GM12873 (cell line): ENCODE measurements around the gene SWAP70.

Source experiments
- TF ChIP-seq, protein P1 (sequence below): IDR thresholded peaks from 2 replicates; pipeline ENCODE4 v1.5.1; 2012; ENCODE audit warnings: low read depth, mild to moderate bottlenecking, moderate library complexity, low read length, control low read depth; ENCODE audit not compliant: insufficient read depth; ENCODE audit errors: missing control alignments

Gene SWAP70

GRCh38 chr11:9783986-9784385 lies 120.1 kb downstream of the SWAP70 start:
- TF ChIP-seq, protein P1, sequence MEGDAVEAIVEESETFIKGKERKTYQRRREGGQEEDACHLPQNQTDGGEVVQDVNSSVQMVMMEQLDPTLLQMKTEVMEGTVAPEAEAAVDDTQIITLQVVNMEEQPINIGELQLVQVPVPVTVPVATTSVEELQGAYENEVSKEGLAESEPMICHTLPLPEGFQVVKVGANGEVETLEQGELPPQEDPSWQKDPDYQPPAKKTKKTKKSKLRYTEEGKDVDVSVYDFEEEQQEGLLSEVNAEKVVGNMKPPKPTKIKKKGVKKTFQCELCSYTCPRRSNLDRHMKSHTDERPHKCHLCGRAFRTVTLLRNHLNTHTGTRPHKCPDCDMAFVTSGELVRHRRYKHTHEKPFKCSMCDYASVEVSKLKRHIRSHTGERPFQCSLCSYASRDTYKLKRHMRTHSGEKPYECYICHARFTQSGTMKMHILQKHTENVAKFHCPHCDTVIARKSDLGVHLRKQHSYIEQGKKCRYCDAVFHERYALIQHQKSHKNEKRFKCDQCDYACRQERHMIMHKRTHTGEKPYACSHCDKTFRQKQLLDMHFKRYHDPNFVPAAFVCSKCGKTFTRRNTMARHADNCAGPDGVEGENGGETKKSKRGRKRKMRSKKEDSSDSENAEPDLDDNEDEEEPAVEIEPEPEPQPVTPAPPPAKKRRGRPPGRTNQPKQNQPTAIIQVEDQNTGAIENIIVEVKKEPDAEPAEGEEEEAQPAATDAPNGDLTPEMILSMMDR: no peak

DNA sequence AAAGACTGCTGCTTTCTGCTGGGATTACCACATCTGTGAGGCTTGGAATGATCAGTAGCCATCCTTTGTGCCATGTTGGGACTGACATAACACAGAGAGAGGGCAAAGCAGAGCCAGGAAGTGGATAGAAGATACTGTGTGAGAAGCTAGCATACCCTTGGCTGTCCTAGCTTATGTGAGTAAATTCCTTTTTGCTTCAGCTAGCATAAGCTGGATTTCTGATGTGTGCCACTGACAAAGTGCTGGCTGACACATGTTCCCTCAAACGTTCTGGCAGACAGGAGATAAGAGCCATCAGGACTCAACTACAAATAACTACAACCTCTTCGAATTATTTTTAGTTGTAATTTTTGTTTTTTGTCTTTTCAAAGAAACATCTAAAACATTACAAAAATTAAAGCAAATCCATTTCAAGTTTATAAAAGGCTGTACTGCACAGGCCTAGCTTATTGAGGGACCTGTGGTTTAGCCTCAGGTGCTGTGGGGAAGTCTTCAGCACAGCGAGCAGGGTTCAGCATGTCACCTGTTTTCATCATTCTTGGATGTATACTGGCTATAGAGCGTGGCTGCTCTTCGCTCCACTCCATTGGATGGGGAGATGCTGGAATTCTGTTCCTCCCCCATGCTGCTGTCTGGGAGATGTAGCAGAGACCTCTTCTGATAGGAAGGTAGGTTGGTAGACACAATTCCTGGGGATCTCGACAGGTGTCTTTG lies 120.9 kb downstream of the SWAP70 start:
- TF ChIP-seq, protein P1: no peak

- TF ChIP-seq, protein P1: no peak
Measured at GRCh38 chr11:9787260-9787659, 123.4 kb downstream of the SWAP70 start.

GRCh38 chr11:9787981-9788521 lies 124.2 kb downstream of the SWAP70 start:
- TF ChIP-seq, protein P1: no peak

DNA sequence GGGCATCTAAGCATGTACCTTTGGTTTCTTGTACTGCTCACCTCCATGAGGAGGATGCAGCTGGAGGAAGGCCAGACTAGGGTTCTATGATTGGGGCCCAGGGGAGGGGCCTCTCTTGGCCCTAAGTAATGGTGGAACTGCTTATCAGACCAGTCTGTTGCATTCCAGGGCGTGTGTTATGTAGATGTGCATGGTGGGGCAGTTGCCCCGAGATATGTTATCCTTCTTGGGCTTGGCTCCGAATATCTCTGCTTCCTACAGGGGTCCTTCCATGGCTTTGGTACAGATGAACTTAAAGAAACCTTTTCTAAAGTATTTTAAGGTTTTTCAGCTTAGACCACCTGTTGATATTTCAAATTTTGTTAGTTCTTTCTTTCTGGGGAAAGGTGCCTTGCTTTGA lies 126.0 kb downstream of the SWAP70 start:
- TF ChIP-seq, protein P1: no peak

GRCh38 chr11:9790703-9791102 lies 126.8 kb downstream of the SWAP70 start:
- TF ChIP-seq, protein P1: no peak

- TF ChIP-seq, protein P1: no peak
Measured at GRCh38 chr11:9796266-9796665, 132.4 kb downstream of the SWAP70 start.
